Mucosa of stomach (tissue), 1 donor: Measurements from ENCODE around the gene FIBCD1.

Experiments
- H3K27me3 ChIP-seq: one replicate; pipeline ENCODE4 v1.7.0; 2013; ENCODE audit warnings: mild to moderate bottlenecking, low read length; ENCODE audit not compliant: control insufficient read depth, insufficient read depth
- H3K36me3 ChIP-seq: one replicate; pipeline ENCODE4 v1.7.0; 2013; ENCODE audit warnings: low read length; ENCODE audit not compliant: control insufficient read depth, insufficient read depth
- H3K4me1 ChIP-seq: one replicate; pipeline ENCODE4 v1.7.0; 2013; ENCODE audit warnings: mild to moderate bottlenecking, low read length; ENCODE audit not compliant: control insufficient read depth, insufficient read depth
- H3K4me3 ChIP-seq: one replicate; pipeline ENCODE4 v1.7.0; 2013; ENCODE audit warnings: low read length
- H3K9ac ChIP-seq: one replicate; pipeline ENCODE4 v1.7.0; 2013; ENCODE audit warnings: mild to moderate bottlenecking, low read length, moderate library complexity
- H3K9me3 ChIP-seq: one replicate; pipeline ENCODE4 v1.7.0; 2013; ENCODE audit warnings: mild to moderate bottlenecking, low read length, moderate library complexity; ENCODE audit not compliant: control insufficient read depth
- donor health status: Pancreatic carcinoma.

FIBCD1 gene

GRCh38 chr9:130920762-130921299 lies 18.2 kb downstream of the FIBCD1 start:
- Histone ChIP-seq H3K9me3 (no peaks in the 10 kb centered on the region), H3K9ac (no peak overlapping the region), H3K36me3 (no peaks in the 10 kb centered on the region), H3K27me3 (peaks cover 18% of the 10 kb centered on the region), H3K4me1 (no peaks in the 10 kb centered on the region), H3K4me3 (no peak overlapping the region)

- Histone ChIP-seq H3K9ac (no peak overlapping the region), H3K36me3 (no peaks in the 10 kb centered on the region), H3K4me3 (no peak overlapping the region), H3K9me3 (no peaks in the 10 kb centered on the region), H3K4me1 (no peaks in the 10 kb centered on the region), H3K27me3 (peaks cover 14% of the 10 kb centered on the region)
Measured at GRCh38 chr9:130920233-130920632, 18.8 kb downstream of the FIBCD1 start.

- Histone ChIP-seq H3K4me1 (no peaks in the 10 kb centered on the region), H3K27me3 (peaks cover 8% of the 10 kb centered on the region), H3K9ac (no peak overlapping the region), H3K9me3 (no peaks in the 10 kb centered on the region), H3K36me3 (no peaks in the 10 kb centered on the region), H3K4me3 (no peak overlapping the region)
Measured at GRCh38 chr9:130919559-130920145, 19.4 kb downstream of the FIBCD1 start.

GRCh38 chr9:130918826-130919558 lies 20.1 kb downstream of the FIBCD1 start:
- Histone ChIP-seq H3K4me1 (no peaks in the 10 kb centered on the region), H3K9ac (no peak overlapping the region), H3K36me3 (no peaks in the 10 kb centered on the region), H3K4me3 (no peak overlapping the region), H3K9me3 (no peaks in the 10 kb centered on the region), H3K27me3 (peaks cover 9% of the 10 kb centered on the region)

GRCh38 chr9:130918101-130918825 lies 20.8 kb downstream of the FIBCD1 start:
- H3K36me3 ChIP-seq = no peaks in the 10 kb centered on the region
- peaks cover 16% of the 10 kb centered on the region for H3K27me3 ChIP-seq

GRCh38 chr9:130917168-130917960 lies 21.7 kb downstream of the FIBCD1 start:
- Histone ChIP-seq H3K9me3 (no peaks in the 10 kb centered on the region), H3K9ac (no peak overlapping the region), H3K36me3 (no peaks in the 10 kb centered on the region), H3K4me1 (peaks cover 4% of the 10 kb centered on the region), H3K27me3 (peaks cover 17% of the 10 kb centered on the region), H3K4me3 (no peak overlapping the region)

More at GRCh38 chr9:130918101-130918825, 20.8 kb downstream of the FIBCD1 start:
- Histone ChIP-seq H3K9ac (no peak overlapping the region), H3K4me1 (peaks cover under 1% of the 10 kb centered on the region), H3K9me3 (no peaks in the 10 kb centered on the region), H3K4me3 (no peak overlapping the region)

GRCh38 chr9:130915096-130915447 lies 24.0 kb downstream of the FIBCD1 start:
- Histone ChIP-seq H3K36me3 (no peaks in the 10 kb centered on the region), H3K27me3 (peaks cover 22% of the 10 kb centered on the region), H3K4me1 (peaks cover 4% of the 10 kb centered on the region), H3K4me3 (no peak overlapping the region), H3K9ac (no peak overlapping the region), H3K9me3 (no peaks in the 10 kb centered on the region)

- no peaks in the 10 kb centered on the region for H3K9me3 ChIP-seq
- no peak overlapping the region for H3K9ac ChIP-seq
- H3K36me3 ChIP-seq = no peaks in the 10 kb centered on the region
- H3K27me3 ChIP-seq = peaks cover 22% of the 10 kb centered on the region
- peaks cover 4% of the 10 kb centered on the region for H3K4me1 ChIP-seq
- H3K4me3 ChIP-seq = no peak overlapping the region
Measured at GRCh38 chr9:130914417-130915095, 24.5 kb downstream of the FIBCD1 start.

GRCh38 chr9:130913599-130914416 lies 25.2 kb downstream of the FIBCD1 start:
- Histone ChIP-seq H3K9ac (no peak overlapping the region), H3K9me3 (no peaks in the 10 kb centered on the region), H3K4me3 (no peak overlapping the region), H3K4me1 (peaks cover 4% of the 10 kb centered on the region), H3K27me3 (peaks cover 22% of the 10 kb centered on the region), H3K36me3 (no peaks in the 10 kb centered on the region)

GRCh38 chr9:130912932-130913598 lies 26.0 kb downstream of the FIBCD1 start:
- no peak overlapping the region for H3K9ac ChIP-seq
- no peaks in the 10 kb centered on the region for H3K36me3 ChIP-seq
- no peak overlapping the region for H3K4me3 ChIP-seq
- H3K27me3 ChIP-seq = peaks cover 26% of the 10 kb centered on the region
- H3K9me3 ChIP-seq = no peaks in the 10 kb centered on the region
- H3K4me1 ChIP-seq = peaks cover 4% of the 10 kb centered on the region
